ENCODE data around the gene SMC5. TPM values are rescaled to one million over a fixed set of nuclear protein-coding genes. Genes with fewer than 3 reads are reported as not detected.

Gene SMC5
- total and polyA plus RNA-seq, 2 of the 8 experiments (the other 6 are each of a cell fraction or from before 2014, with no cell fraction given): 4.5 to 22.6 TPM

DNA sequence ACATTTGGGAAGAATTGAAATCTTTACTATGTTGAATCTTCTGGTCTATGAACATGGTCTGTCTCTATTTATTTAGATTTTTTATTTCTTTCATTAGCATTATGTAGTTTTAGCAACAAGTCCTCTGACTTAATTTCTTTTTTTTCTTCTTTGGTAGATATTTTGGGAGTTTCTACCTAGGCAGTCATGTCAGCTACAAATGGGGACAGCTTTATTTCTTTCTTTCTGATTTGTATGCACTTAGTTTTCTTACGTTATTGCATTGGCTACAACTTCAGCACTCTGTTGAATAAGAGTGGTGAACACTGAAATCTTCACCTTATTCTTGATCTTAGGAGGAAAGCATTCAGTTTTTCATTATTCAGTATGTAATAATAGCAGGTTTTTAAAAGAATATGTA lies 33.5 kb downstream of the SMC5 start (continued):
- TF ChIP-seq CHD7 (IDR thresholded peaks at IDR 0.05; ENCODE audit: insufficient replicate concordance, low read length): no peak
- no peak for TF ChIP-seq KDM1A (IDR thresholded peaks at IDR 0.05; ENCODE audit: borderline replicate concordance, low read length)
- no peak for TF ChIP-seq BCL11A (IDR thresholded peaks at IDR 0.05; ENCODE audit: low read depth in 2 of 2, low read length in 2 of 2)
